ENCODE measurements around the gene STMND1. TPM values are rescaled to one million over a fixed set of nuclear protein-coding genes. Genes with fewer than 3 reads are reported as not detected.

STMND1 gene
- total and polyA plus RNA-seq, 10 of the 15 experiments (the other 5 are each of a cell fraction or from before 2014, with no cell fraction given), result 0.15 TPM; not detected in 9

- Histone ChIP-seq H2AFZ (ENCODE audit: control insufficient read depth, low read depth, low read length) (no peak overlapping the region), H3K79me2 (ENCODE audit: control insufficient read depth, insufficient read depth, low read length) (no peaks in the 10 kb centered on the region), H3K27me3 (replicated peaks in 1 of 2; ENCODE audit: control insufficient read depth in 2 of 2, insufficient read depth in 2 of 2, low read length in 1 of 2) (no peaks in the 10 kb centered on the region), H3K4me3 (no peak overlapping the region), H4K20me1 (ENCODE audit: control insufficient read depth, insufficient read depth) (no peaks in the 10 kb centered on the region), H3K9ac (ENCODE audit: control insufficient read depth, insufficient read depth, low read length) (no peak overlapping the region), H3K27ac (ENCODE audit: control insufficient read depth, insufficient read depth) (no peak overlapping the region), H3K36me3 (ENCODE audit: control insufficient read depth in 2 of 2, insufficient read depth in 2 of 2, low read length in 1 of 2) (no peaks in the 10 kb centered on the region), H3K4me2 (ENCODE audit: control insufficient read depth, insufficient read depth) (no peak overlapping the region), H3K9me3 (replicated peaks; ENCODE audit: control insufficient read depth, insufficient read depth, low read length) (no peaks in the 10 kb centered on the region), H3K4me1 (ENCODE audit: control insufficient read depth, insufficient read depth, low read length) (no peaks in the 10 kb centered on the region)
- DNase-seq (ENCODE audit: low read depth, low spot score), result no peak
- TF ChIP-seq YY1 (IDR thresholded peaks at IDR 0.05; ENCODE audit: low read depth, low read length), result no peak
- no peak for TF ChIP-seq CREM (IDR thresholded peaks at IDR 0.05; ENCODE audit: low read depth)
- TF ChIP-seq NFYB (IDR thresholded peaks at IDR 0.05; ENCODE audit: insufficient read depth, low read depth, low read length), result no peak
- in situ Hi-C loops (cut with MboI), result loop anchor here (25.0 kb wide), 1 partner anchor 1143 kb away; no protein-coding TSS in a partner anchor
- POLR2A ChIA-PET, result interaction anchor here (0.7 kb wide), 1 partner anchor 9 kb away, joined by 5 read pairs; no protein-coding TSS in a partner anchor
- intact Hi-C loops (cut with micrococcal nuclease; ENCODE audit: unreplicated experiment), result no loop called here
- RAD21 ChIA-PET (ENCODE audit: unreplicated experiment), result no interaction called here
- 12% methylated on average over 6 of the region's 6 CpGs for WGBS (ENCODE audit: insufficient coverage, insufficient replicate concordance, low lambda C conversion rate, missing lambda C conversion rate)
- no peak for ATAC-seq
- no peak for FAIRE-seq
- SMC1A ChIA-PET (ENCODE audit: uncharacterized antibody, unreplicated experiment), result interaction anchor here (0.6 to 1.4 kb wide), 3 partner anchors 14 to 22 kb away, joined by 3 read pairs; no protein-coding TSS in a partner anchor
- no TSS peak for BruUV-seq (replicated peaks)
- CTCF ChIA-PET, result interaction anchor here (1.1 to 1.4 kb wide), 3 partner anchors 12 to 415 kb away, joined by 3 read pairs; no protein-coding TSS in a partner anchor
These were observed 67.4 kb downstream of the STMND1 start for GRCh38 chr6:17169291-17169690.

- no peak for FAIRE-seq
- no peaks in the 10 kb centered on the region for H3K9me3 ChIP-seq (replicated peaks; ENCODE audit: control insufficient read depth, insufficient read depth, low read length)
- SMC1A ChIA-PET (ENCODE audit: uncharacterized antibody, unreplicated experiment), result interaction anchor here (1.4 kb wide), 1 partner anchor 22 kb away, joined by 3 read pairs; no protein-coding TSS in a partner anchor
- H3K4me3 ChIP-seq, result no peak overlapping the region
- CTCF ChIA-PET, result interaction anchor here (1.1 to 1.4 kb wide), 3 partner anchors 12 to 414 kb away, joined by 3 read pairs; no protein-coding TSS in a partner anchor
- RAD21 ChIA-PET (ENCODE audit: unreplicated experiment), result no interaction called here
- no peak for ATAC-seq
- no peak for DNase-seq (ENCODE audit: low read depth, low spot score)
- H3K9ac ChIP-seq (ENCODE audit: control insufficient read depth, insufficient read depth, low read length), result no peak overlapping the region
- intact Hi-C loops (cut with micrococcal nuclease; ENCODE audit: unreplicated experiment) (no loop called here), in situ Hi-C loops (cut with MboI) (loop anchor here (25.0 kb wide), 1 partner anchor 1143 kb away; no protein-coding TSS in a partner anchor)
- H2AFZ ChIP-seq (ENCODE audit: control insufficient read depth, low read depth, low read length), result no peak overlapping the region
- POLR2A ChIA-PET, result interaction anchor here (0.7 kb wide), 1 partner anchor 10 kb away, joined by 5 read pairs; no protein-coding TSS in a partner anchor
- no peak overlapping the region for H3K4me2 ChIP-seq (ENCODE audit: control insufficient read depth, insufficient read depth)
- BruUV-seq (replicated peaks), result no TSS peak
- H4K20me1 ChIP-seq (ENCODE audit: control insufficient read depth, insufficient read depth), result no peaks in the 10 kb centered on the region
- H3K79me2 ChIP-seq (ENCODE audit: control insufficient read depth, insufficient read depth, low read length), result no peaks in the 10 kb centered on the region
- no peaks in the 10 kb centered on the region for H3K27me3 ChIP-seq (replicated peaks in 1 of 2; ENCODE audit: control insufficient read depth in 2 of 2, insufficient read depth in 2 of 2, low read length in 1 of 2)
- H3K4me1 ChIP-seq (ENCODE audit: control insufficient read depth, insufficient read depth, low read length), result no peaks in the 10 kb centered on the region
- whole genome bisulfite sequencing (ENCODE audit: insufficient coverage, insufficient replicate concordance, low lambda C conversion rate, missing lambda C conversion rate), result 24% methylated on average over 6 of the region's 6 CpGs
- H3K27ac ChIP-seq (ENCODE audit: control insufficient read depth, insufficient read depth), result no peak overlapping the region
- no peaks in the 10 kb centered on the region for H3K36me3 ChIP-seq (ENCODE audit: control insufficient read depth in 2 of 2, insufficient read depth in 2 of 2, low read length in 1 of 2)
- TF ChIP-seq KAT2A (conservative IDR thresholded peaks at IDR 0.05; ENCODE audit: control insufficient read depth, low read depth, low read length) (no peak), STAT1 (conservative IDR thresholded peaks at IDR 0.05) (no peak), CBFB (IDR thresholded peaks at IDR 0.05; ENCODE audit: low read depth) (no peak), MEF2A (IDR thresholded peaks at IDR 0.05; ENCODE audit: insufficient read depth, low read depth, low read length) (no peak), ATF2 (IDR thresholded peaks at IDR 0.05; ENCODE audit: low read length) (no peak), TCF3 (IDR thresholded peaks at IDR 0.05; ENCODE audit: borderline replicate concordance, insufficient read depth, low read depth, low read length) (no peak), KLF5 (IDR thresholded peaks at IDR 0.05; ENCODE audit: partially characterized antibody) (no peak), POU2F2 (IDR thresholded peaks at IDR 0.05; ENCODE audit: borderline replicate concordance, low read depth, low read length) (no peak), NR2C2 (IDR thresholded peaks at IDR 0.05; ENCODE audit: borderline replicate concordance, control insufficient read depth, insufficient read length, low read depth) (no peak), BCLAF1 (IDR thresholded peaks at IDR 0.05) (no peak), ZNF24 (IDR thresholded peaks at IDR 0.05) (no peak)
These were observed 67.9 kb downstream of the STMND1 start for GRCh38 chr6:17169711-17170110.

Data from GM12878 (cell line).